Stimulated activated CD4-positive, alpha-beta T cell treated with anti-CD3 and anti-CD28 coated beads, TNF-alpha, amount 100 ng/mL, for 24 hours (primary cell): ENCODE measurements around the gene GRK1.
"Not testable (repeated sequence)": the region's sequence is repeated elsewhere in the genome, so short reads cannot be mapped to it uniquely, and the experiment has no call there.

ENCODE experiments used
- DNase-seq, 3 experiments: peaks; one replicate each; pipeline ENCODE4 v3.0.0-alpha.2; 2020; ENCODE audit warnings: low read depth in 3 of 3

GRK1 gene

DNA sequence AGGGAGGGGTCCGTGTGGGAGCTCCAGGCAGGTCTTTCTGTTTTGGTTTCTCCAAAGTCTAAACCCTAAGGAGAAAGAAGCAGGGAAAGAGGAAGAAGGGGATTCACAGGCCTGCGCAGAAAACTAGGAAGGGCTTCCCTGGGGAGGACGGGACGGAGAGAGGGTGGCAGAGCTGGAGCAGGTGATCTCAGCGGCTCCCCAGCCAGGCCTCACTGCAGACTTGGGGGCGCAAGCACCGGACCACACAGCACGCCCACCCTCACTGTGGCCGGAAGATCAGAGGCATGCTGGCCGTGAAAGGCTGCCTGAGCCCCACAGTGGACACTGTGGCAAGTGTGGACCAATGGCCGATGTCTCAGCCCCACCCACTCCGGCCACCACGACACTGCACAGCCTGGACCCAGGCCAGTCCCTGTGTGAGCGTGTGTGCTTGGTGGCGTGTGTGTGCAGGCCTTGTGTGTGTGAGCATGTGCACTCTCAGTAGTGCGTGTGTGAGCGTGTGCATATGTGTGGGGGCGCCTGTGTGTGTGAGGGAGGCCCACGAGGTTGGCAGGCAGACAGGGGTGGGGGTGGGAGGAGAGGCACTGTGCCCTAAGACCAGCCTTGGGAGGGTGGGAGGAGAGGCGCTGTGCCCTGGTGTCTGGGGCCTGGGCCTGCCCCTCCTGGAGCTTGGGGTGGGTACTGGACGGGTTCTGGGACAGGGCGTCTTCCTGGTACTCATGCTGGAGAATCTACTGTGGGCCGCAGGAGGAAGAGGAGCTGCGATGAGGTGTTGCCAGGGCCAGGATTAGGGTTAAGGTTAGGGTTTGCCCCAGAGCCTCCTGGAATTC, 76.6 kb downstream of the GRK1 start:
- DNase-seq, result no peak

DNA sequence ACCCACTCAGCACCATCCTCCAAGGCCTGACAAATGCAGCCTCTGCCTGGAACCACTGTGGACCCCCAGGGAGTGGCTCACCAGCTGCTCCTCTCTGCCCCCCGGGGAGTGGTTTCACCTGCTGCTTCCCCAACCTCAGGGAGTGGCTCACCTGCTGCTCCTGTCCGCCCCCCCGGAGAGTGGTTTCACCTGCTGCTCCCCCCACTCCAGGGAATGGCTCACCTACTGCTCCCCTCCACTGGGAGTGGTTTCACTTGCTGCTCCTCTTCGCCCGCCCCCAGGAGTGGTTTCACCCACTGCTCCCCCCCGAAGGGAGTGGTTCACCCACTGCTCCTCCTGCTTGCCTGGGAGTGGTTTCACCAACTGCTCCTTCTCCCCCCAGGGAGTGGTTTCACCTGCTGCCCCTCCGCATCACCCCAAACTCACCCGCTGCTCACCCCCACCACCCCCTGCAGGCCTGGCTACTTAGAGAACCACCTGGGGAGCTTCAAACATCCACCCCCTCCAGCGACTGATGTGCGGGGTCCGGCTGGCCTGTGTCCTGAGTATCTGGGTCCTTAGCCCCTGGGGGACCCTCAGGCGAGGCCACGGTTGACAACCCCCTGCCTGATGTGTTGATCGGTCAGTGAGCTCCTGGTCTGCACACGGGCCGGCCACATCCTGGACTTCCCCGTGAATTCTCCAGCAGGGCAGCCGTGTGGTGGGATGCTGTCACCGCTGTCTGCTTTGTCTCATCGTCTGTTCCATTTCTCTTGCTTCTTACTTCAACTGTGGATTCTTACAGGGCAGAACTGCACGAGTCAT, 77.4 kb downstream of the GRK1 start:
- no peak for DNase-seq

DNA sequence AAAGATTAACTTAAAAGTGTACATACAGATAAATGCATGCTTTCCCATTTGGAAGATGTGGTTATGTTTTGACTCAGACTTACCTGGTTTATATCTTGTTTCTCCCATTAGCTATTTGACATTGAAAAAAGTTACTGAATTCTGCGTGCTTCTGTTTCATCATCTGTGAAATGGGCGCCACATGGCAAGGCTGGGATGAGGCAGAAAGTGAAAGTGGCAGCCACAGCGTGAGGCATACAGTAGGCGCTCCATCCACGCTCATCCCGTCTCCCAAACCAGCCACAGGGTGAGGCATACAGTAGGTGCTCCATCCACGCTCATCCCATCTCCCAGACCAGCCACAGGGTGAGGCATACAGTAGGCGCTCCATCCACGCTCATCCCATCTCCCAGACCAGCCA, 78.0 kb downstream of the GRK1 start:
- DNase-seq, result no peak

DNA sequence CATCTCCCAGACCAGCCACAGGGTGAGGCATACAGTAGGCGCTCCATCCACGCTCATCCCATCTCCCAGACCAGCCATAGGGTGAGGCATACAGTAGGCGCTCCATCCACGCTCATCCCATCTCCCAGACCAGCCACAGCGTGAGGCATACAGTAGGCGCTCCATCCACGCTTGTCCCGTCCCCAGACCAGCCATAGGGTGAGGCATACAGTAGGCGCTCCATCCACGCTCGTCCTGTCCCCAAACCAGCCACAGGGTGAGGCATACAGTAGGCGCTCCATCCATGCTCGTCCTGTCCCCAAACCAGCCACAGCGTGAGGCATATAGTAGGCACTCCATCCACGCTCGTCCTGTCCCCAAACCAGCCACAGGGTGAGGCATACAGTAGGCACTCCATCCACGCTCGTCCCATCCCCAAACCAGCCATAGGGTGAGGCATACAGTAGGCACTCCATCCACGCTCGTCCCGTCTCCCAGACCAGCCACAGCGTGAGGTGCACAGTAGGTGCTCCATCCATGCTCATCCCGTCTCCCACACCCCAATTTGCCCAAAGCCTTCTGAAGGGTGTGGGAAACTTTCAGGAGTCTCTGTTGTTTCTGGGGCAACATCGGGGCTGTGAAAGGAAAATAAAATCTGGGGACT, 78.6 kb downstream of the GRK1 start:
- DNase-seq, result not testable (repeated sequence)

DNA sequence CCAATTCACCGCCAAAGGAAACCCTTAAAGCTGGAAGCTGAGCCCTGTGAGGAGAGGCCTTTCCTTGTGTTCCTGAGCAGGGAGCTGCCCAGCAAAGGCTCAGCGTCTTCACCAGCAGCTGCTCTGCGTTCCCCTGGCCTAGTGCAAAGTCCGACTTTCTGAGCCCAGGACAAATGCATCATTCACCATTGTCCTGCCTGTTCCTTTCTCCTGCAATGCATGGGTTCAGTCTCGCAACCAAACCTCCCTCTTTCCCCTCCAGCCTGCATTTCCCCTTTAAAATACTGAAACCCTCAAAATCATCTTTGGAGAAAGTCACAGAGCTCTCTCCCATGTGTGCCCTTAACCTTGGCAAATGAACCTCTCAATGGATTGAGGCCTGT, 79.1 kb downstream of the GRK1 start:
- DNase-seq, result no peak

DNA sequence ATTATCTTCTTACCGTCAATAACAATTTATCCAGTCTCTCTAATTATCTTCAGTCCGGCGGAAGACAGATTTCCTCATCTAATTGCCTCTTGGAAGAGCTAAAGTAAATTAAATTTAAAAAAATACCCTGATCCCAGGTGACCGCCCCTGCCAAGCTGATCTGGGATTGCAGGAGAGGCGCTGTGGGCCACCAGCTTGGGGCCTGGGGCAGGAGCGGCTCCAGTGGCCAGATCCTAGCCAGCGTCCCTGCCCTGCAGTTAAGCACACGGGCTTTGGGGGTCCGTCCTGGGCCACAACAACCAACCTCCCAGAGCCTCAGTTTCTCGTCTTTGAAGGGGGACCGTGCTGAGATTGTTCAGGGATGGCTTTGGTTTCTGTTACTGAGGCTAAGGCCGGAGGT, 79.7 kb downstream of the GRK1 start:
- DNase-seq, result no peak

DNA sequence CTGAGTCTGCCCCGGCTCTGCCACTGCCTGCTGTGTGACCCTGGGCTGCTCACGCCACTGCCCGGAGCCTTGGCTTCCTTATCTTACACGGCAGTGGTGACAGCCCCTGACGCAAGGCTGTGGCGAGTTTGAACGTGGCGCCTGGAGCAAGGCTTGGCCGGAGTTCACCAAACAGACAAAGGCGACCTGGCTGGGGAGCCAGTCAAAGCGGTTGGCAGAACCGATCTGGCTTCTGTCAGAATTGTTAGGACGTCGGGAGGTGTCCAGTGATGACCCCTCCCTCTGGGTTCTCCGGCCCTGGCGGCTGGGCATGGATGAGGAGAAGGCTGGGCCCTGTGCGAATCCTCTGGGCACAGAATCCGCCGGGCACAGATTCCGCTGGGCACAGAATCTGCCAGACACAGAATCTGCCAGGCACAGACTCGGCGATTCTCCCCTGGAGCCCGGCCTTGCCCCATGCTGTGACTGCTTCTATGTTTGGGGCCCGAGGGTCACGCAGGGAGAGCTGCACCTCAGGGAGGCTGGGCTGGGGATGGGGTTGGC, 80.3 kb downstream of the GRK1 start:
- DNase-seq, result no peak

DNA sequence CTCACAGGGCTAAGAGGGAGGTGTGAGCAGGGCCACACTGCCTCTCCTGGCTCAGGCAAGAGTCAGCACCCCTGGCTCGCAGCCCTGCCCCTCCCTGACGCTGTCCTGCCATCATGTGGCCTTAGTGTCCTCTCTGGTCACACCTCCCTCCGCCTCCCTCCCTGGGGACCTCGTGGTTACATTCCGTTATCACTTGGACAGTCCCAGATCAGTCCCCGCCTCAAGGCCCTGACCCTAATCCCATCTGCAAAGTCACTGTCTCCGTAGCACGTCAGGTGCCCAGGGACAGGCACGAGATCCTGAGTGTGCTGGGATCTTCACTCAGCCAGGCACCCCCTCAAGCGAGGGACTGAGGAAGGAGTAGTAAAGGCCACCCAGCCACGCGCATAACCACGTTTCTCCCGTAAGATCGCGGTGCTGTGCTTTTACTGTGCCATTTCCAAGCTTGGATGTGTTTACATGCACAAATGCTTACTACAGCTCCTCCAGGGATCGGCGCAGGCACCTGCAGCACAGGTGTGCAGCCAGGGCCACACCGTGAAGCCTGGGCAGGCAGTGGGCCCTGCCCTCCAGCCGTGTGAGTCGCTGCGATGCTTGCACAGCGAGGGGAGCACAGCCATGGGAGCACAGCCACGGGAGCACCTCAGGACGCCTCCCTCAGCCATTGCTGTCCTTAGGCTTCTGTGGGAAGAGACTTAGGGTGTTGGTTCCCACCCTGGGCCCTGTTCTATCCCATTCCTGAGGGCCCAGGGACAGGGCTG, 81.3 kb downstream of the GRK1 start:
- no peak for DNase-seq

DNA sequence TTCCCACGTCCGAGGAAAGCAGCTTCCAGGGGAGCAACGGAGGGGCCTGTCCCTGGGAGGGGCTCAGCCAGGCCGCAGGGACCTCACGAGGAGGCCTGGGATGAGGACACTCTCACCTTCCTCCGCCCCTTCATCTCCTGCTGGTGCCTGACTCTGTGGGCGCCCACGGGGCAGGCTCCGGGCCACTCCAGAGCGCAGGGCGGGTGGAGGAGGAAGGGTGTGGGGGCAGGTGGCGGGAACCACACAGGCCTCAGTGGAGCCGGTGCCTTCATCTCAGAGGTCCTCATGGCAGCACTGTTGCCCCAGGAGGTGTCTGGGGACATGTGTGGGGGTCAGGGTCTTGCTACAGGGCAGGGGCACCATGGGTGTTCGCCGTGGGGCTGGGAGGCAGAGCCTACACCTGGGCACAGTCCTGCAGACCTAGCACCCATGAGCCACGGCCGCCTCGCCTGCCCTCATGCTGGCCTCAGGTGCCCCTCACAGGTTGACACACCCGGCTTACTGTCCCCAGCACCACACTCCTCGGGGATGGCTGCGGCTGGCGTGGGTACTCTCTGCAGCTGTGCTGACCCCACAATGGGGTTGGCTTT, 81.9 kb downstream of the GRK1 start:
- no peak for DNase-seq

DNA sequence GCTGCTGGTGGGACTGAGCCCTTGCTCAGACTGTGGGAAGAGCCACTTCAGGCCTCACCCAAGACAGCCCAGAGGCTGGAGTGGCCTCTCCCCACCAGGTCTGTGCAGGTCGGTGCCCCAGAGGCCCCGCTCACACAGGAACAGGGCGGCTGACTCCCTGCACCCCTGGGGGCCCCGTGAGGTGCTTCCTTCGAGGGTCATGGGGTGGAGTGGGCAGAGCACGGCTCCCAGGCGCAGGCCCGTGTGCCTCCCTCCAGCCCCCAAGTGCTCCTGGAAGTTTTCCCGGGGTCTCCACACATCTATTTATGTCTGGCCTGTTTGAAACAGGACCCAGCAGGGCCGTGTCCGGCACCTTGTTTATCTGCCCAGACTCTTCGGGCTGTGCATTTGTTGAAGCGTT, 82.5 kb downstream of the GRK1 start:
- DNase-seq, result no peak

DNA sequence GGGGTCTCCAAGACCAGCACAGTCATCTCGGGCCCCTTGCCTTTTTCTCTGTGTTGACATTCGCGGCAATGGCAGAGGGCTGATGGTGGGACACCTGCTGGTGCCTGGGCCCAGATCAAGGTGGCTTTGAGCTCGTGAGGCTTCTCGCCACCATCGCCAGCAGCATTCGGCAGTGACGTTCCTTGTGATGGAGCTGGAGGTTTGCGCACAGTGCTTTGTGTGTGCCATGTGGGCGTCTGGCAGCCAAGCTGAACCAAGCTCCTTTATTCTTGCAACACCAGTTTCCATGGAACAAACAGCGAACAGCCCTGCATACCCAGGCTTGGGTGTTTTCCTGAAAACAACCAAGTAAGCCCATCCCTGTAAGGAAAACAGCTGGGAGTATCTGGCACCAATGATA, 82.9 kb downstream of the GRK1 start:
- no peak for DNase-seq

DNA sequence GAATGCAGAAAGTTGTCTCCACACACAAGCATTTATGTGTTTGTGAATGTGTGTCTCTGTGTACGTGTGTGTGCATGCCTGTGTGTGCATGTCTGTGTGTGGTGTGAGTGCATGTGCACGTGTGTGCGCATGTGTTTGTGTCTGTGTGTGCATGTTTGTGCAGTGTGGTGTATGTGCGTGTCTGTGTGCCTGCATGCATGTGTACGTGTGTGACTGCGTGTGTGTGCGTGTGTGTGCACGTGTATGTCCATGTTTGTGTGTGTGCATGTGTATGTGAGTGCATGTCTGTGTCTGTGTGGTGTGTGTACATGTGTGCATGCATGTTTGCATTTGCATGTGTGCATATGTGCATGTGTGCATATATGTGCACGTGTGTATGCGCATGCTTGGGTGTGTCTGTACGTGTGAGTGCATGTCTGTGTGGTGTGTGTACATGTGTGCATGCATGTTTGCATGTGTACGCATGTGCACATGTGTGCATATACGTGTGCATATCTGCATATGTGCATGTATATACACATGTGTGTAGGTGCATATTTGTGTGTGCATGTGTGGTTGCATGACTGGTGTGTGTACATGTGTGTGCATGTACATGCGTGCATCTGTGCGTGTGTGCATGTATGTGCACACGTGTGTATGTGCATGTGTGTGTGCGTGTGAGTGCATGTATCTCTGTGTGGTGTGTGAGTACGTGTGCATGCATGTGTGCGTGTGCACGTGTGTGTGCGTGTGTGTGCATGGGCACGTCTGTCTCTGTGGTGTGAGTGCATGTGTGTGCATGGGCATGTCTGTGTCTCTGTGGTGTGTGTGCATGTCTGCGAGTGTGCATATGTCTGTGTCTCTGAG, 83.8 kb downstream of the GRK1 start:
- DNase-seq, result no peak

DNA sequence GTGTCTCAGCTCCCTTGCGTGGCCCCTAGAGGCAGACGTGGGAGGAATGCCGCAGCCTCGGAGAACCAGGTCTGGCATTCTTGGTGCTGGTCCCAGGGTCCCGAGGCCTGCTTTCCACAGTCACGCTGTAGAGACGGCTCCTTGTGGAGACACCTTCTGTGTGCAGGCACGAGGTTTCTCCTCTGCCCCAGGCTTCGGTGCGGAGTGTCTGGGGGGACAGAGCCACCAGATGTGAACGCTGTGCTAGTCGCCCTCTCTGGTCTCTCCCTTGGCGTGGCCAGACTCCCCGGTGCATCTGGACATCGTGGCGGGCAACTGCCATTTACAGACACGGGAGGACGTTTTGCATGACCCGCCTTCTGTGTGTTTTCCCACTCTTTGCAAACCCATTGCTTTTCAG, 84.5 kb downstream of the GRK1 start:
- DNase-seq, result no peak

DNA sequence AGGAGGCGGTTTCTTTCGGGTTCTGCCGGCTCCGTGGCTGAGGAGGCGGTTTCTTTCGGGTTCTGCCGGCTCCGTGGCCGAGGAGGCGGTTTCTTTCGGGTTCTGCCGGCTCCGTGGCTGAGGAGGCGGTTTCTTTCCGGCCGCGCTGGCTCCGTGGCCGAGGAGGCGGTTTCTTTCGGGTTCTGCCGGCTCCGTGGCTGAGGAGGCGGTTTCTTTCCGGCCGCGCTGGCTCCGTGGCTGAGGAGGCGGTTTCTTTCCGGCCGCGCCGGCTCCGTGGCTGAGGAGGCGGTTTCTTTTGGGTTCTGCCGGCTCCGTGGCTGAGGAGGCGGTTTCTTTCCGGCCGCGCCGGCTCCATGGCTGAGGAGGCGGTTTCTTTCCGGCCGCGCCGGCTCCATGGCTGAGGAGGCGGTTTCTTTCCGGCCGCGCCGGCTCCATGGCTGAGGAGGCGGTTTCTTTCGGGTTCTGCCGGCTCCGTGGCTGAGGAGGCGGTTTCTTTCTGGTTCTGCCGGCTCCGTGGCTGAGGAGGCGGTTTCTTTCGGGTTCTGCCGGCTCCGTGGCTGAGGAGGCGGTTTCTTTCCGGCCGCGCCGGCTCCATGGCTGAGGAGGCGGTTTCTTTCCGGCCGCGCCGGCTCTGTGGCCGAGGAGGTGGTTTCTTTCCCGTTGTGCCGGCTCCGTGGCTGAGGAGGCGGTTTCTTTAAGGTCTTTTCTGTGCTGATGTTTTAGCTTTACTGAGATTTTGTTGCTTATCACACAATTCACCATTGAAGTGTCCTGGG, 85.4 kb downstream of the GRK1 start:
- DNase-seq, result not testable (repeated sequence)

DNA sequence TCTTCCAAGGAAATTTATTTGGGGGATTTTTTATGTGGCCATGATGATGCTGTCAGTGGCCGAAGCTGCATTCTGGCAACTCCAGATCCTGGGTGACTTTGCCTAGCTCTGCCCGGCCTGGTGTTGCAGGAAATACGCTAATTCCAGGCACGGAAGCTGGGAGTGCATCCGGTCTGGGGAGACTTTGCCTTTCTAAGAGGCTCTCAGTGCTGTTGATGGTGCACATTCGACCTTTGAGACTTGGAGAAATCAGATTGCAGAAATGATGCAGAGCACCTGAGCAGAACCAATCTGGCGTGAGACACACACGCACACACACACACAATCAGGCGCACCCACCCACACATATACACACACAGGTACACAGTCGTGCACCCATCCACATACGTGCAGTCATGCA, 86.2 kb downstream of the GRK1 start:
- DNase-seq, result no peak

DNA sequence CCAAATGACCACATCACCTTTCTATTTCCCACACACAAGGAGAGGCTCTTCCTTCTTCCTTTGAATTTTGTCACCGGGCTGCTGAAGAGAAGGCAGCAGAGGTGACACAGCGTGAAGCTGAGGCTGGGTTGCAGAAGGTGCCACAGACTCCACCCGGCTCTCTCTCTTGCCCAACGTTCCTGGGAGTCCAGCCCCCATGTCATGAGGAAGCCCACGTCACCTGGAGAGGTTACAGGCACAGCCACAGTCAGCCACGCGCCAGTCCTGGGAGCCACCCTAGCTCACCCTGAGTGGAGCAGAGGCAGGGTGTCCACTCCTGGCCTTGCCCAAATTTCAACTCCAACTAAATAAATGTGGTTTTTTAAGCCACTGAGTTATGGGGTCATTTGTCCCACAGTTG, 87.2 kb downstream of the GRK1 start:
- DNase-seq, result no peak

DNA sequence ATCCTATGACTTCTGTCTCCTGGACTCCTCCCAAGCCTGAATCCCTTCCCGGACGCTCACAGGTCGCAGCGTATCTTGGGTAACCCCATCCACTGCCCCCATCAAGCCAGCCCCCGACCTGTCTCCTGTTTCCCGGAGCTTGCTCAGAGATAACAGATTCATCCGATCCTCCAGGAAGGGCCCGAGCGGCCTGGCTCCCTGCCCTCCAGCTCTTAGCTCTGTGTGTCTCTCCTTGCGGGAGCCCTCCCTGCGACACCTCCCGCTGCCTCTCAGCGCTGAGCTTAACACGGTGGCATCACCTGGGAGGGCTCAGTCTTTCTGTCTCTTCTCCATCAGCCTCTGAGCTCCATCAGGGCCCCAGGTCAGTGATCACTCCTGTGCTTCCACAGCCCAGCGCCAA, 87.7 kb downstream of the GRK1 start:
- DNase-seq, result no peak

DNA sequence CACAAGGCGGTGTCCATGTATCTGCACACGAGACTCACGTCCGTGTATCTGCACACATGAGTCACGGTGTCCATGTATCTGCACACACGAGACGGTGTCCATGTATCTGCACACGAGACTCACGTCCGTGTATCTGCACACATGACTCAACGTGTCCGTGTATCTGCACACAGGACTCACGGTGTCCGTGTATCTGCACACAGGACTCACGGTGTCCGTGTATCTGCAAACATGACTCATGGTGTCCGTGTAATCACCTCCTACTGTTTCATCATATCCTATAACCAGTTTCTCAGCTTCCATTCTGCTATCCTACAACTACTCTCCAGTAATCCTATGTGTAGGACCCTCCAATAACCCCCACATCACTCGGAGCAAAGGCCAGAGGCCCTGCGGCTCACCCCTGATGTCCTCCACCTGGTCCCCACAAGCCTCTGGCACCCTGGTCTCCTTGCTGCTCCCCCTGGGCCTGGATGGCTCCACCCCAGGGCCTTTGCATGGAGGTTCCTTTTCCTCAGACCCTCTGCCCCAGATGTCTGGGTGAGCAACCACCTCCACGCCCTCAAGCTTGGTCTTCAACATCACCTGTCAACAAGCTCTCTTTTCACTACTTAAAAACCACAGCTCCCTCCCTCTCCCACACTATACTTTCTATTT, 89.5 kb downstream of the GRK1 start:
- no peak for DNase-seq
